Iris pigment epithelial cell (primary cell): Measurements from ENCODE around the gene SNX15.
"Not testable (repeated sequence)": the region's sequence is repeated elsewhere in the genome, so short reads cannot be mapped to it uniquely, and the experiment has no call there.

Experiments
- DNase-seq: peaks from one replicate; pipeline ENCODE4 v3.0.0-alpha.2; 2011; ENCODE audit warnings: low read depth

Gene SNX15

DNA sequence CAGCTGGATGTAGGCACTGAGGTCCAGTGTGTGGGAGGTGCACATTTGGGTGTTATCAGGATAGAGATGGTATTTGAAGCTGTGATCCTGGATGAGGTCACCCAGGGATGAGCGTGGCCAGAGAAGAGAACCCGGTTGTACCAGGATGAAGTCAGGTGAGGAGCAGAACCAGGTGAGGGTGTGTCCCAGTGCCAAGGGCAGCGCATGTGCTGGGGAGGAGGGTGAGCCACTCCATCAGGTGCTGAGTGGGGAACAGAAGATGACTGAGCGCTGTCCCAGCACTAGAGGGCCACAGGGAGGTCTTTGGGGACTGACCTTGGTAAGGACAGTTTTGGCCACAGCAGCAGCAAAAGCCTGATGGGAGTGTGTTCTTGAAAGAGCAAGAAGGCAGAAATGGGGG lies 10.5 kb upstream of the SNX15 start:
- no peak for DNase-seq

DNA sequence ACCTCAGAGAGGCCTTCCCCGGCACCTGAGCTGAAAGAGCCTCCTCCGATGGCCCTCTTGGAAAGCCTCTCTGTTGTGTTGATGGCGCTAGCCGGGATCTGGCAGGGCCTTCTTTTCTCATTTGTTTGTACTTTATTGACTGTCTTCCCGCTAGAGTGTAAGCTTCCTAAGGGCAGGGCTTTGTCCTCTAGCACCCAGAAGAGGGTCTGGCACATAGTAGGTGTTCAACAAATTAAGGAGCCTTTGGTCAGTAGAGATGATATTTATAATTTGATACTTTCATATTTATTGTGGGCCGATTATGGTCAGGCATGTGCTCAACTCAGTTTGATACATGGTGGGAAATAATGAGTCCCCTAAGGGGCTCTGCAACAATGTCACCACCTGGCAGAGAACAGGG lies 9.3 kb upstream of the SNX15 start:
- no peak for DNase-seq

DNA sequence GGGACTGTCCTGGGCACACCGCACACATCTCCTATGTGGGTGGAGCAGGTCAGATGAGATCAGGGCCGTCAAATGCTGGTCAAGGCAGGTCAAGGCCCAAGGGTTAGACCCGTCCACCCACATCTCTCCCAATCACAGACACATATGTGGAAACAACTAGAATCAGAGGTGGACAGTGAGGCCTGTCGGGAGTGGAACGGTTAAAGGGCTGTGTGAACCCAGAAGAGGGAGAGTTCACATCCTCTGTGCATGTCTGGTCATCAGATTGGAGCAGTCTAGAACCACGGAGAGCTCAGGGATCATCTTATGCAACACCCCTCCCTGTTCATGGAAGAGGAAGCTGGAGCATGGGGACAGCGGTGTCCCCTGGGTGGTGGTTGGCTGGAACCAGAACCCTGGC lies 7.4 kb upstream of the SNX15 start:
- no peak for DNase-seq

DNA sequence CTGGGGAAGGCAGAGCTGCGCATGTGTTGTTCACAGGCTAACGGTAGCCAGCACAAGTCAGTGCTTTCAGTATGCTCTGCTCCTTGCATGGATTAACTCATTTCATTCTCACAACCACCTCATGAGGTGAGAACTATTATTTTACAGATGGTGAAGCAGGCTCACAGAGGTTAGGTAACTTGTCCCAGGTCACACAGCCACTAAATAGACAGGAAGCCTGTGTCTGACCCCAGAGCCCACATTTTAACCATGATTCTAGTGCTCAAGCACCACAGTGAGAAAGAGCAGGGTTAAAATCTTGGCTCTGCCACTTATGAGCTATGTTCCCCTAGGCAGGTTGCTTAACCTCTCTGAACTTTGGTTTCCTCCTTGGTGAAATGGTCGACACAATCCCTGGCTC lies 6.2 kb upstream of the SNX15 start:
- no peak for DNase-seq

DNA sequence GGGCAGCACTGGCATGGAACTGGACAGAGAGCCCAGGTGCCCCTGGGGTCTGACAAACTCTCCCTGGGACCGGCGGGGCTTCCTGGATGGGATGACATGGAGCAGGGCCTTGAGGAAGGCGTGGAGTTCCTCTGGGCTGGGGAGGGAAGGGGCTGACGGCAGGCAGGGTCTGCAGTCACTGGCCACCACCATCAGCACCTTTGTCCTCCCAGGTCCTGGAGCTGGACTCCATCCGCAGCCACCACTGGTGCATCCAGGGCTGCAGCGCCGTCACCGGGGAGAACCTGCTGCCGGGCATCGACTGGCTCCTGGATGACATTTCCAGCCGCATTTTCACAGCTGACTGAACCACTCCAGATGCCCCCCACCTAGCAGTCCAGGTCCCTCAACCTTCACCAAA lies 5.7 kb upstream of the SNX15 start:
- no peak for DNase-seq

GRCh38 chr11:65023502-65023901 lies 3.7 kb upstream of the SNX15 start:
- DNase-seq = not testable (repeated sequence)

DNA sequence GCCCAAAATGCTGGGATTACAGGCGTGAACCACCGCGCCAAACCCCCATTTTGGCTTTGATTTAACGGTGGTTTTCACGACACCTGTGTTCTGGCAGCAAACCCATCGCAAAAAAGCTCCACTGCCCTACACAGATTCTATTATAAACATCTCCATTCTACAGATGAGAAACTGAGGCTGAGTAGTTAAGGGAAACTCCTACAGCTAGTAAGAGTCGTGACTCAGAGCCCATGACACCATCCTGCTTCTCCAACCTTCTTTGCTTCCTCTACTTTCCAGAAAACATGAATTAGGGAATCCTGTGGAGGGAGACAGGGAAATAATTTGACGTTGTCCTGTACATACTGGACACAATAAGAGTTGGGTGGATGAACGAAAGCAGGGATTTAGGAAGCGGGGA lies 429 bp upstream of the SNX15 start:
- DNase-seq = no peak

- no peak for DNase-seq
Measured at GRCh38 chr11:65032216-65032615, 5.0 kb downstream of the SNX15 start.

DNA sequence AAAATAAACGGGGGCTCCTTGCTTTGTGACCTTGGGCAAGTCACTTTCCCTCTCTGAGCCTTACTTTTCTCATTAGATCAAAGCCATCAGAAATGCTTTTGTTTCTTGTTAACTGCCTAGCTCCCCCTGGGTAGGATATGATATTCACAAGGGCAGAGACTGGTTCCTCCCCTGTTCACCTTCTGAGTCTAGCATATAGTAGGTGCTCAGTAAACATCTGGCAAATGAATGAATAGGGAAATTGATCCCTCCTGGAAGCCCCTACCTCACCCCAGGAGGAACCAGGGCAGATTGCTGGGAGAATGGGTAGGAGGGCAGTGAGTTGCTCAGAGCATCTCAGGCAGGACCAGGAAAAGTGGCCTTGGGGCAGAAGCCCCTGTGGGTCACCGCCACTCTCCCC lies 7.2 kb downstream of the SNX15 start:
- no peak for DNase-seq

DNA sequence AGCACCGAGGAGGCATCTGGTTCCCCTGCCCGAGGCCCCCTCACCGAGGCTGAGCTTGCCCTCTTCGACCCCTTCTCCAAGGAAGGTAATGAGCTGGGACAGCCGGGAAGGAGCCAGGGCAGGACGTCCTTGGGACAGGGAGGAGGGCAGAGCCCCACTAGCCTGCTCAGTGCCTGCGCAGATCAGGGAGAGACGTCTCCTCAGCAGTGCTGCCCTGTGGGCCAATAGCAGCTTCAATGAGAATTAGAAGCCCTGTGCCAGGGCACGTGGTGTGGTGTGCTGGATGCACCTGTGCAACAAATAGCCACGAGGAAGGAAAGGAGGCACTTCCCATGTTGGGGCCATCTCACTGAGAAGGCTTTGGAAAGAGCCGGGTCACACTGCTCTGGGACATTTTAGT lies 8.3 kb downstream of the SNX15 start:
- no peak for DNase-seq

DNA sequence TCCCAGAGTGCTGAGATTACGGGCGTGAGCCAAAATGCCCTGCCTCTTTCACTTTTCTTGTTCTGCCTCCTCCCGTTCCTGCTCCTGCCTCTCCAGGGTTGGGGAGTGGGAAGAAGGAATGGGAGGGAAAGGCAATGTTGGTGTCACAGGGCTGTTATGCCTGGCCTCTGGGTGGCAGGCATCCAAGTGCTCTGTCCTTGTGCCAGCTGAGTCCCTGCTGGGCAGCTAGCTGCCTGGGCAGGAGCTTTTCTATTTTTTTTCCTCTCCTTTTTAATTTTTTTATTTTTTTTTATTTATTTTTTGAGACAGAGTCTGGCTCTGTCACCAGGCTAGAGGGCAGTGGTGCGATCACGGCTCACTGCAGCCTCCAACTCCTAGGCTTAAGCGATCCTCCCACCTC lies 9.7 kb downstream of the SNX15 start:
- DNase-seq = no peak

- no peak for DNase-seq
Measured at GRCh38 chr11:65040520-65040846, 13.2 kb downstream of the SNX15 start.

- peak; percentile 92 for DNase-seq
Measured at GRCh38 chr11:65040847-65041622, 13.8 kb downstream of the SNX15 start, which contains the start of gene SAC3D1. Gene SAC3D1 (plus strand): TSS chr11:65041210. CDS start chr11:65041293, 83 bp downstream.

- DNase-seq = no peak
Measured at GRCh38 chr11:65042891-65043290, 15.7 kb downstream of the SNX15 start.

DNA sequence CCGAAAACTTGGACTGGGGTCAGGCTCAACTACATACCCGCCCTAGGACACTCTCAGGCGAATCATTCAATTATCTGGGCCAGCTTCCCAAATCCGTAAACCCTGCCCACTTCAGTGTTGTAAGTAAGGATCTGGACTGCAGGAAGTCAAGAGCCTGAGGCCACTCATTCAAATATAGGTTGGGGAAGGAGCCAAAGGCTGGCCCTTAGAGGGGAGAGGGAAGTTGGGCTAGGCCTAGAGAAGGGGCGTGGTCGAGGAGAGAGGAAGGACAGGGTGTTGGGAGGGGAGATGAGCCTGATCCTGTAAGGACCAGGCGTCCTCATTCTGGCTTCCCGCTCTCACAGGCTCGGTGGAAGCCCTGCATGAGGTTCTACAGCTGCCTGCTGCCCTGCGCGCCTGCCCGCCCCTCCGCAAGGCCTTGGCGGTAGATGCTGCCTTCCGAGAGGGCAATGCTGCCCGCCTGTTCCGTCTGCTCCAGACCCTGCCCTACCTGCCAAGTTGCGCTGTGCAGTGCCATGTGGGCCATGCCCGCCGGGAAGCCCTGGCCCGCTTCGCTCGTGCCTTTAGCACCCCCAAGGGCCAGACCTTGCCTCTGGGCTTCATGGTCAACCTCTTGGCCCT lies 16.8 kb downstream of the SNX15 start:
- DNase-seq = no peak

- no peak for DNase-seq
Measured at GRCh38 chr11:65045061-65045460, 17.8 kb downstream of the SNX15 start.

DNA sequence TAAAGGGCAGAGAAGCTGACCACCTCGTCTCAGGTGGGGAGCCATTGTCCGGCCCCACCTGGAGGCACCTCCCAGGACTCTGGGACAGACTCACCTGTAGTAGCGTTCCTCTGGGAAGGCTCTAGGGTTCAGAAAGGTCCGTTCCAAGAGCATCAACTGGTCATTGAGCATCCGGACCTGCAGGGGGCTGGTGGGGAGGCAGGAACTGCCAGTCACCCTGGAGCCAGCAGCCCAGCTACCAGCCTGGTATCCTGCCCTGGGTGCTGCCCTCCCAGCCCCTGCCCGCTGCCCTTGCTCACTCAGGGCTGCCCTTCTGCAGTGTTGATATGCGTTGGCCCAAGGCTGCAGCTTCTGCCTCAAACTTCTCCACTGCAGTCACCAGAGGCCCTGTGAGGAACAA lies 18.5 kb downstream of the SNX15 start:
- DNase-seq = no peak

DNA sequence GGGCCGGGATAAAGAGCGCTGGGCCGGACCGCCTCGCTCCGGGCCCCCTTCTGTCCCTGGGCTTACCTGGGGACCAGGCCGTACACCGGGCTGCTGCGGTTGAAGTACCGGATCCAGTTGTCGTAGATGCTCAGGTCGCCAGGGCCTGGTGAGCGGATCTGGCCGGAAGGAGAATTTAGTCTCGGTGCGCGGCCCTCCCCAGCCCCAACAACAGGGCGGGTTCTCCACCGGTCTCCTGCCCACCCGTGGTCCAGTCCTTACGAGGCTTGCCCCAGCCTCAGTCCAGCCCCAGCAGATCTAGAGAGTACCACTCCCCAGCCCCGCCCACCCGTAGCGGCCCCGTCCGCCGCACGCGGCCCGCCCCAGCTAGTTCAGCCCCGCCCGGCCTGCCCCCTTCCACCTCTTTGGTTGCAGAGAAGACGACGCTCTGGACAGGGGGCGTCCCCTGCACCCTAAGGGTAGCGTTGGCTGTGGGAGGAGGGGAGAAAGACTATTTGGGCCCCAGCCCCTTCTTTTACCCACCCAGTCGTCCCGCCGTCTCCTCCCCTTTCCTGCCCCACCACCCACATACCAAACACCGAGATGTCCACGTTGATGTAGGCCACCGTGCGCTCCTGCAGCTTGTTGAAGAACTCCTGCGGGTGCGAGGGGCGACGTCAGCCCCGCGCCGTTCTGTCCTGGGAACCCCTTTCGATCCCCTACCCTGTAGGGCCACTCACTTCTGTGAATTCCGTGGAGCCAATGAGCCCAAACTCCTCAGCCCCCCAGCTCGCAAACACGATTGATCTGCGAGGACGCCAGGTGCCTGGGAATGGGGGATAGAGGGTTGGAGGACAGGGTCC lies 20.6 kb downstream of the SNX15 start:
- no peak for DNase-seq

DNA sequence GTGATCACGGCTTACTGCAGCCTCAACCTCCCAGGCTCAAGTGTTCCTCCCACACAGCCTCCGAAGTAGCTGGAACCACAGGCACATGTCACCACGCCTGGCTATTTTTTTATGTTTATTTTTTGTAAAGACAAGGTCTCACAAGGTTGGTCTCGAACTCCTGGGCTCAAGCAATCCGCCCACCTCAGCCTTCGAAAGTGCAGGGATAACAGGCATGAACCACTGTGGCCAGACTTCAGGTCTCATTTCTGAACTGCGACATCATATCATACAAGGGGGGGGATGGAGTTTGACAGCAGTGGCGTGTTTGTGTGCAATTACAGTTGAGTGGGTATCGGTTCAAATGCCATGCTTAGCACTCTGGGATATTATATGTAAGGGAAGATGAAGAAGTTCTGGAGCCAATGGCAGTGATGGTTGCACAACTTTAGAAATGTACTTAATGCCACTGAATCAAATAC lies 24.2 kb downstream of the SNX15 start:
- no peak for DNase-seq

- DNase-seq = no peak
Measured at GRCh38 chr11:65053827-65054508, 26.7 kb downstream of the SNX15 start.

- no peak for DNase-seq
Measured at GRCh38 chr11:65055538-65055937, 28.3 kb downstream of the SNX15 start.

DNA sequence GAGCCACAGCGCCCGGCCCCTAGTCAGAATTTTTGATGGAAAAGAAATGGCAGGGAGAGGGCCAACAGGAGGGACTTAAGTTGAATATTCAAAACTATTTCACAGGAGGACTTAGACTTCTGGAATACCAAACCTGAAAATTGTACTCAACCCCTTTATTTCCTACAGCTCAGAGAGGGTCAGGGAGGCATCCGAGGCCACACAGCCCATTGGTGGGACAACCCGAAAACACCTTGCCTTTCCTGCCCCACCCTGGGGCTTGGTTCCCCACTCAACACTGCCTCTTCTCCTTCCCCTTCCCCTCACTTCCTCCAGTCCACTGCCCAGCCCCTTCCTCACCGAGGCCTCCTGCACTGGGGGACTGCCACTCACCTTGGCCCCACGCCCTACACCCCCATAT lies 29.8 kb downstream of the SNX15 start:
- no peak for DNase-seq
